Glutamatergic neuron (in vitro differentiated cells): ENCODE data around the gene ZMYND10. TPM values are rescaled to one million over a fixed set of nuclear protein-coding genes. Genes with fewer than 3 reads are reported as not detected.

Source experiments
- DNase-seq: peaks from one replicate; pipeline ENCODE4 v3.0.0; 2022
- H3K27ac Mint-ChIP-seq: one replicate; pipeline ENCODE4 v1.8.0; 2020; ENCODE audit warnings: mild to moderate bottlenecking, mixed read lengths, inconsistent platforms; ENCODE audit not compliant: unreplicated experiment
- H3K27me3 Mint-ChIP-seq: one replicate; pipeline ENCODE4 v1.8.0; 2020; ENCODE audit warnings: mild to moderate bottlenecking, moderate library complexity, mixed read lengths, inconsistent platforms; ENCODE audit not compliant: unreplicated experiment
- H3K36me3 Mint-ChIP-seq: one replicate; pipeline ENCODE4 v1.8.0; 2020; ENCODE audit warnings: mild to moderate bottlenecking, mixed read lengths, inconsistent platforms; ENCODE audit not compliant: unreplicated experiment
- H3K4me1 Mint-ChIP-seq: one replicate; pipeline ENCODE4 v1.8.0; 2020; ENCODE audit warnings: mild to moderate bottlenecking, low read depth, mixed read lengths, inconsistent platforms; ENCODE audit not compliant: unreplicated experiment
- H3K4me3 Mint-ChIP-seq: one replicate; pipeline ENCODE4 v1.8.0; 2020; ENCODE audit warnings: mild to moderate bottlenecking, mixed read lengths, inconsistent platforms; ENCODE audit not compliant: unreplicated experiment
- H3K9me3 Mint-ChIP-seq: one replicate; pipeline ENCODE4 v1.8.0; 2020; ENCODE audit warnings: mild to moderate bottlenecking, moderate library complexity, mixed read lengths, inconsistent platforms; ENCODE audit not compliant: unreplicated experiment
- total RNA-seq: library from RNA; stranded (reverse); fragmentation: NEBNext Ultra II Directional; extraction: Animal tissue kit (Norgen Biotek cat#: 25700); gene quantifications from one replicate; pipeline ENCODE4 v1.2.1, GENCODE V29; 2021; ENCODE audit not compliant: unreplicated experiment
- TF ChIP-seq, protein P1 (sequence below): fragments of 200-600 bp; sonication (generic); IDR thresholded peaks from one replicate; pipeline ENCODE4 v1.5.0; 2021; ENCODE audit not compliant: partially characterized antibody, unreplicated experiment

The ZMYND10 gene
- total RNA-seq, 1 donor from 2014 or later = 1.3 TPM

DNA sequence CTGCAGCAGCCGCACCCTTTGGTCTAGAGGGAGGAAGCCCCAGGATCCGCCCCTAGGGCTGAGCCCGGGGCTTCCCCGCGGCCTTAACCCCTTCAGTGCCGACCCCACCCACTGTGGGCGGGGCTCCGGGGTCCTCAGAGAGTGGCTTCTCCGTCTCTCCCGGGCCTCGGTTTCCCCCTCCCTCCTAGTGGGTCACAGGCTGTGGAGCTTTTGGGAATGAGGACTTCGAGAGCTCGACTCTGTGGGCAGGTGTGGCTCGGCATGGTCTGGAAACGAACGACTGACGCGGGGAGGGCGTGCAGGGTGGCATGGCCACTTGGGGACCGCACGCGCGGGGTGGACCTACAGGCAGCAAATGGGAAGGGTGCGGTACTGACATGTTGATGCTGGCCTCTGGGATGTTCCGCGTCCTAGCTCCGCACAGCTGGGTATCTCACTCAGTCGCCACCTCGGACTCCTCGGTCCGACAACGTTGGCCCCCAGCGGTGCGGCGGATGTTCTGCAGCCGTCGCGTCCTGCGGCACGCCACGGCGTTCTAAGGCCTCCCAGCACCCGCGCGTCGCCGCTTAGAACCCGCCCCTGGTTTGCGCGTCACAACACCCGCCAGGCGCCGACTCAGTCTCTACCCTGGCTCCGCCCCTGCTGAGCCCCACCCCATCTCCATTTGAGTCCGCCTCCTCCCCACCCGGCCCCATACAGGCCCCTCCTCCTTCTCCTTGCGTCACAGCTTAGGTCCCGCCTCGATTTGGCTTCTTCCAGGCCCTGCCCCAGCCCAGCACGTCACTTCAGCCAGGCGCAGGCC is 46.5 kb downstream of the ZMYND10 start, which contains the start of the genes HYAL3 and NAA80:
Gene HYAL3, minus strand, starts transcription at position 570 of the 802 bp plus-strand sequence. CDS start 3,803 bp downstream, outside the sequence.
Gene NAA80, minus strand, starts transcription at position 570 of the 802 bp plus-strand sequence. CDS start 1,942 bp downstream, outside the sequence.
- H3K9me3 Mint-ChIP-seq = peaks cover 3% of the 10 kb centered on the region
- no peaks in the 10 kb centered on the region for H3K36me3 Mint-ChIP-seq
- peak within 1 kb of the TSS; percentile 91 for H3K27ac Mint-ChIP-seq
- peak within 1 kb of the TSS; percentile 93 for H3K4me3 Mint-ChIP-seq
- H3K4me1 Mint-ChIP-seq = peaks cover 8% of the 10 kb centered on the region
- peaks cover 16% of the 10 kb centered on the region for H3K27me3 Mint-ChIP-seq
- TF ChIP-seq, protein P1, sequence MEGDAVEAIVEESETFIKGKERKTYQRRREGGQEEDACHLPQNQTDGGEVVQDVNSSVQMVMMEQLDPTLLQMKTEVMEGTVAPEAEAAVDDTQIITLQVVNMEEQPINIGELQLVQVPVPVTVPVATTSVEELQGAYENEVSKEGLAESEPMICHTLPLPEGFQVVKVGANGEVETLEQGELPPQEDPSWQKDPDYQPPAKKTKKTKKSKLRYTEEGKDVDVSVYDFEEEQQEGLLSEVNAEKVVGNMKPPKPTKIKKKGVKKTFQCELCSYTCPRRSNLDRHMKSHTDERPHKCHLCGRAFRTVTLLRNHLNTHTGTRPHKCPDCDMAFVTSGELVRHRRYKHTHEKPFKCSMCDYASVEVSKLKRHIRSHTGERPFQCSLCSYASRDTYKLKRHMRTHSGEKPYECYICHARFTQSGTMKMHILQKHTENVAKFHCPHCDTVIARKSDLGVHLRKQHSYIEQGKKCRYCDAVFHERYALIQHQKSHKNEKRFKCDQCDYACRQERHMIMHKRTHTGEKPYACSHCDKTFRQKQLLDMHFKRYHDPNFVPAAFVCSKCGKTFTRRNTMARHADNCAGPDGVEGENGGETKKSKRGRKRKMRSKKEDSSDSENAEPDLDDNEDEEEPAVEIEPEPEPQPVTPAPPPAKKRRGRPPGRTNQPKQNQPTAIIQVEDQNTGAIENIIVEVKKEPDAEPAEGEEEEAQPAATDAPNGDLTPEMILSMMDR = no peak
- peak; percentile 98 for DNase-seq

DNA sequence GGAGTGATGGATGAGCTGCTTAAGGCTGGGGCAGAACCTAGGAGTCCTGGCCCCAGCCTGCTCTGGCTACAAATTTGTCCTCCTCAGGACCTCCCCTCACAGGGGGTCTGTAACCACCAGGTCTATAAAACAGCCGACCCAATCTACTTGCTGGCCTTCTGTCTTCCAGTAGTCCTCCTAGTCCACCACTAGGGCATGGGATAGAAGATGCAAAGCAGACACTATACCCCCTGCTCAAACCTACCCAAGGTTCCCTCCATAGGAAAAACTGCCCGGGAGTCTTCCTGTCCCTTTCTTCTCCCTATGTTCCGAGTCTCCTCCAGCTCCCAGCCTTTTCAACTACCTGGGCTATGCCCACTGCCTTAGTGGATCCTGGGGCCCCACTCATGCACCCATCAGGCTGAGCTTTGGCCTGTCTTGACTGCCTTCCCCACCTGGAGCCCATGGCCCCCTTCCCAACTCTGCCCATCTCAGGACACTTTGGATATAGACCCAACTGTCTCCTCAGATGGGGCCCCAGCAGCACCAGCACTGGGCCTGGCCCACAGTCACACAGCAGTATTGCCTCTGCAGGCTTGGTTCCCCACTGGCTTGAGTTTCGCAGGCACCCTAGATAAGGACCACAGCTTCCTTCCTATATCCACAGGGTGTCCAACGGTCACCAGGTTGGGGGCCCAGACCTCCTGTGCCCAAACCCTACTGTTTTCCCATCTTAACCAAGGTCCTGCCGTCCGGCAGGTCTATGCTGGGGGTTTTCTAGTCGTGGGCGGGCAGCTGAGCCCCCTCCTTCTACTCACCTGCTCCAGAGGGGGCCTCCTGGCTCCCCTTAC is 47.4 kb downstream of the ZMYND10 start:
- DNase-seq = no peak
- no peak overlapping the region for H3K27ac Mint-ChIP-seq
- peaks cover 3% of the 10 kb centered on the region for H3K9me3 Mint-ChIP-seq
- TF ChIP-seq, protein P1 = no peak
- H3K4me1 Mint-ChIP-seq = peaks cover 8% of the 10 kb centered on the region
- peak overlapping the region; percentile 93 for H3K4me3 Mint-ChIP-seq
- H3K36me3 Mint-ChIP-seq = no peaks in the 10 kb centered on the region
- peaks cover 16% of the 10 kb centered on the region for H3K27me3 Mint-ChIP-seq

DNA sequence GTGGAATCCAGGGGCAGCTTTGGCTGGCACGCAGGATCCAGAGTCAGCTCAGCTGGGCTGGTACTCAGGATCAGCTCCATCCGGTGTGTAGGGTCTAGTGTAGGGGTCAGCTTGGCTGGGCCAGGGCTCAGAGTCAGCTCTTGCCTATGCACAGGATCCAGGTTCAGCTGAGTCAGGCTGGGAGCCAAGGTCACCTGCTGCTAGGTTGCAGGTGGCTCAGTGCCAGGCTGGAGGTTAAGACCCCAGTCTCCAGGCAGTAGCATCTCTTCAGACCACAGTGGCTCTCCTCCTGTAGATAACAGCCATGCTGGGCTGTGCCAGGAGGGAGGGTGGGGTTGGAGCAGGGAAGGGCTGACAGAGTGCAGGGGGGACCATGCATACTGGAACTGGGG is 48.2 kb downstream of the ZMYND10 start:
- H3K27me3 Mint-ChIP-seq = peaks cover 18% of the 10 kb centered on the region
- DNase-seq = no peak
- peaks cover 12% of the 10 kb centered on the region for H3K4me1 Mint-ChIP-seq
- no peak overlapping the region for H3K27ac Mint-ChIP-seq
- no peak overlapping the region for H3K4me3 Mint-ChIP-seq
- TF ChIP-seq, protein P1 = no peak
- peaks cover 6% of the 10 kb centered on the region for H3K9me3 Mint-ChIP-seq
- no peaks in the 10 kb centered on the region for H3K36me3 Mint-ChIP-seq

DNA sequence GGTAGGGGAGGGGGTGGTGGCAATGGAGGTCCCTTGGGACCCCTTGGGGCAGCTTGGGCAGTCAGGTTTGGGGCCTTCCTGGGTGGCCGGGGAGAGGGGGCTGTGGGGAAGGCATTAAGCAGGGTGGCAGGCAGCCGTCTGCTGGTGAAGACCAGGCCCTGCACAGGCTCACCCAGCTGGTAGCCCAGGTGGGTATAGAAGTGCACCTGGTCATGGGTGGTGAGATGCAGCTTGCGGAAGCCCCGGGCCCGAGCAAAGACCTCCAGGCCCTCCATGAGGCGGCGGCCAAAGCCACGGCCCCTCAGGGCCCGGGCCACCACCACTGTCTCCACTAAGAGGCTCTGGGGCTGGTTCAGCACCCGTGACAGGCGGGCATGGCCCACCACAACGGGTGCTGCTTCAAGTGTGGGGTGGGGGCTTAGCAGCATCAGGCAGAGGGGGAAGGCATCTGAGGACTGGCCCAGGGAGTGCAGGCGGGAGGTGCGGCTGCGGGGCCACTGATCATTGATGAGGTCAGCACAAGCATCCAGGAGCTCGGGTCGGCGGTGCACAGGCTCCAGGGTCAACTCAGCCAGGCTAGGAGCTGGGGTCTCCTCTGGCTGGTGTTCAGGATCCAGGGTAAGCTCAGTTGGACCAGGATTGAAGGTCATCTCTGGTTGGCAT is 48.7 kb downstream of the ZMYND10 start:
- no peak for DNase-seq
- Mint-ChIP-seq H3K27me3 (peaks cover 15% of the 10 kb centered on the region), H3K4me3 (no peak overlapping the region), H3K36me3 (no peaks in the 10 kb centered on the region), H3K27ac (no peak overlapping the region), H3K4me1 (peaks cover 12% of the 10 kb centered on the region), H3K9me3 (peaks cover 6% of the 10 kb centered on the region)
- TF ChIP-seq, protein P1 = no peak
